ENCODE data around the gene PIBF1.
"Not testable (repeated sequence)": the region's sequence is repeated elsewhere in the genome, so short reads cannot be mapped to it uniquely, and the experiment has no call there.

PIBF1 gene

DNA sequence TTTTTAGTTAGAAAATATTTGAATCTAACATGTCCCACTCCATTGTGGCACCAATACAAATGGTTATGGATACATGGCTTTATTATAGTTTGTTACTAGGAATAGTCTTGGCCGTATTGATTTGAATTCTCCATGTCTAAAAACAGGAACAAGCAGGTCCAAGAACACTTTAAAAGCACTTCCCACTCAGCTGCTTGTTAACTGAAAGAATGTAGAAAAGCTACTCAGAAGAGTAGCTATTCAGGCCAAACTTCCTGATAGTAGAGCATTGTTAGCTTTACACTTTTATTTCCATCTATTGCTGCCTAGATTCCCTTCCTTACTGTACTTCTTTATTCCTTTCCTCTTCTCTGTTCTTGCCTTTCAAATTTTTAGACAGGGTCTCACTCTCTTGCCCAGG, 6.9 kb downstream of the PIBF1 start:
- no peaks in the 10 kb centered on the region for H3K36me3 ChIP-seq (ENCODE audit: control insufficient read depth, insufficient read depth, low read length)
- H3K4me3 ChIP-seq (ENCODE audit: low read length), result no peak overlapping the region

DNA sequence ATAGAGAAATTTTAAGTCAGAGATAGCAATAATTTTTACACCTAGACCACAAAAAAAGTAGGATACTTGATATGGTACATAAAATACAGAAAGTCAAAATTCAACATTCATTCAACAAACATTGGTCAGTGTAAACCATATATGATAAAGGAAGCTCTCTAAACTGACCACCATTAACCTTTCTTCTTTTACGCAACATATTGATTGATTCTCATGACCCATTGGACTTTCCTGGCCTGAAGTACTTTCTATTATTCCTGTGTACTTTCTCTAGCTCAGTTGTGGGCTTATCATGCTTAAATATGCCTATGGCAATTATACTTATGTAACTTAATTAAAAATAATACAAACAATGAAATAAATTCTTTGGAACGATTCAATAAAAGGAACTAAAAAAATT, 10.7 kb downstream of the PIBF1 start:
- Histone ChIP-seq H3K36me3 (ENCODE audit: control insufficient read depth, insufficient read depth, low read length) (no peaks in the 10 kb centered on the region), H3K9ac (ENCODE audit: low read length) (no peak overlapping the region), H3K9me3 (ENCODE audit: control insufficient read depth, low read length) (no peaks in the 10 kb centered on the region), H3K4me3 (ENCODE audit: low read length) (no peak overlapping the region), H3K27me3 (ENCODE audit: control insufficient read depth, insufficient read depth, low read length) (no peaks in the 10 kb centered on the region), H3K4me1 (ENCODE audit: control insufficient read depth, insufficient read depth, low read length) (no peaks in the 10 kb centered on the region)

More for the DNA sequence above, 6.9 kb downstream of the PIBF1 start:
- Histone ChIP-seq H3K9me3 (ENCODE audit: control insufficient read depth, low read length) (no peaks in the 10 kb centered on the region), H3K27me3 (ENCODE audit: control insufficient read depth, insufficient read depth, low read length) (no peaks in the 10 kb centered on the region), H3K4me1 (ENCODE audit: control insufficient read depth, insufficient read depth, low read length) (no peaks in the 10 kb centered on the region), H3K9ac (ENCODE audit: low read length) (no peak overlapping the region)

DNA sequence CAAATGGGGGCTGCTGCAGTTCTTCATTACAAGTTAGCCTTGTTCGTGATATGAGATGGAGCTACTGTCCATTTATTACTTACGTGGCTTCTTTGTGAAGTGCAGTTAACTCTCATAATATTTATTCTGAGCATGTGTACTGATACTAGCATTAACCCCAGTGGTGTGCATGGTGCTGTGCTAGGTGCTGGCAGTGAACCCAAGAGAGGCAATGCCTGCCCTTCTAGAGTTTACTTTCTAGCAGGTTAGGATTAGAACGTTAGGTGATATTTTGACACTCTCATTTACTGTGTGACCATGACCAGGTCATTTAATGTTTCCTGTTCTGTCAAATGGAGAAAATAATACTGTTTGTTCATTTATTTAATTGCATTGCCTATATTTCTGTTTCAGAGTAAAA, 16.9 kb downstream of the PIBF1 start:
- no peak overlapping the region for H3K9ac ChIP-seq (ENCODE audit: low read length)
- H3K36me3 ChIP-seq (ENCODE audit: control insufficient read depth, insufficient read depth, low read length), result no peaks in the 10 kb centered on the region

DNA sequence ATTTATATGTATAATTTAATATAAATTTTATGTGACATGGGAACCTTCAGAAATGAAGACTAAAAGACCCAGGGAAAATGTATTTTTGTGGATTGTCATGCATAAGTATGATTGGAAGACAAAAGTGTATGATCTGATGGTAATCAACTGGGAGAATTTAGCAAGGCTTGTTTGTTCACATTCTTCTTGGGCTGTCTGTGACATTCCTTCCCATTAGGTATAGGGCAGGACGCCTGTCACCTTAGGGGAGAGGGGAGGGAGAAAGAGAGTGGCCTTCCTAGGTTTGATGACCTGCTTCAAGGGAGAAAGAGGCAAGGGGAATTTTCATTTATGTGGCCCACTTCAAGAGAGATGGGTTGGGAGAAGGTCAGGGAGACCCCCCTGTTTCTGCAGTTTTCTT, 22.4 kb downstream of the PIBF1 start:
- Histone ChIP-seq H3K36me3 (ENCODE audit: control insufficient read depth, insufficient read depth, low read length) (no peaks in the 10 kb centered on the region), H3K4me1 (ENCODE audit: control insufficient read depth, insufficient read depth, low read length) (no peaks in the 10 kb centered on the region), H3K9me3 (ENCODE audit: control insufficient read depth, low read length) (no peaks in the 10 kb centered on the region), H3K27me3 (ENCODE audit: control insufficient read depth, insufficient read depth, low read length) (no peaks in the 10 kb centered on the region), H3K4me3 (ENCODE audit: low read length) (no peak overlapping the region), H3K9ac (ENCODE audit: low read length) (no peak overlapping the region)

More for the DNA sequence above, 16.9 kb downstream of the PIBF1 start:
- no peaks in the 10 kb centered on the region for H3K4me1 ChIP-seq (ENCODE audit: control insufficient read depth, insufficient read depth, low read length)
- H3K4me3 ChIP-seq (ENCODE audit: low read length), result no peak overlapping the region
- no peaks in the 10 kb centered on the region for H3K27me3 ChIP-seq (ENCODE audit: control insufficient read depth, insufficient read depth, low read length)
- no peaks in the 10 kb centered on the region for H3K9me3 ChIP-seq (ENCODE audit: control insufficient read depth, low read length)

DNA sequence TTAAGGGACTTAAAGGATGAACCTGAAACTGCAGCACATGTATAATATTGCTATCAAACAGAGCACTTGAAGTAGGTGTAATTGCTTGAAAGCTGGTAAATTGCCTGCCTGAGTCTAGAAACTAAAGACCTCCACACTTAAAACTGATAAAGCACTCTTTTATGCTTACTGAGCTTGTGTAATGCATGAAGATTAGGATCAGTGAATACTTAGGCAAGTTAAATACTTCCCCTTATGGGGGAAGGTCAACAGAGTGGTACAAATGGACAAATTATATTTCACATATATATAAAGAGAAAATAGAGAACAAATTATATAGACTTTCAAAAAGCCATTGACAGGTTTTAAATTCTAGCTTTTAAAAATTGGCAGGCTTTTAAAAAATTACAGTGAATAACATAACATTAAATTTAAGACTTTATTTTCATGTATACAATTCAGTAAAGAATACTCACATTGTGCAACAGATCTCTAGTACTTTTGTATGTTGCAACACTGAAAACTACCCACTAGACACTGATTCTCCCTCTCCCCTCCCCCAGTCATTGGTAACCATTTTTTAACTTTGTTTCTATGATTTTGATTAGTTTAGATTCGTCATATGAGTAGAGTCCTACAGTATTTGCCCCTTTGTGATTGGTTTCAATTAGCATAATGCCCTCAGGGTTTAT, 23.9 kb downstream of the PIBF1 start:
- H3K9ac ChIP-seq (ENCODE audit: low read length), result no peak overlapping the region
- no peaks in the 10 kb centered on the region for H3K4me1 ChIP-seq (ENCODE audit: control insufficient read depth, insufficient read depth, low read length)
- no peaks in the 10 kb centered on the region for H3K9me3 ChIP-seq (ENCODE audit: control insufficient read depth, low read length)
- no peaks in the 10 kb centered on the region for H3K27me3 ChIP-seq (ENCODE audit: control insufficient read depth, insufficient read depth, low read length)
- no peaks in the 10 kb centered on the region for H3K36me3 ChIP-seq (ENCODE audit: control insufficient read depth, insufficient read depth, low read length)
- no peak overlapping the region for H3K4me3 ChIP-seq (ENCODE audit: low read length)

DNA sequence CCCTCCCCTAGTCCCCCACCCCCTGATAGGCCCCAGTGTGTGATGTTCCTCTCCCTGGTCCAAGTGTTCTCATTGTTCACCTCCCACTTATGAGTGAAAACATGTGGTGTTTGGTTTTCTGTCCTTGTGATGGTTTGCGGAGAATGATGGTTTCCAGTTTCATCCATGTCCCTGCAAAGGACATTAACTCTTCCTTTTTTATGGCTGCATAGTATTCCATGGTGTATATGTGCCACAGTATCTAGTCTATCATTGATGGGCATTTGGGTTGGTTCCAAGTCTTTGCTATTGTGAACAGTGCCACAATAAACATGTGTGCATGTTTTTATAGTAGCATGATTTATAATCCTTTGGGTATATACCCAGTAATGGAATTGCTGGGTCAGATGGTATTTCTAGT, 24.6 kb downstream of the PIBF1 start:
- not testable (repeated sequence) for H3K36me3 ChIP-seq (ENCODE audit: control insufficient read depth, insufficient read depth, low read length); H3K4me3 ChIP-seq (ENCODE audit: low read length); H3K9ac ChIP-seq (ENCODE audit: low read length); H3K4me1 ChIP-seq (ENCODE audit: control insufficient read depth, insufficient read depth, low read length); H3K9me3 ChIP-seq (ENCODE audit: control insufficient read depth, low read length); H3K27me3 ChIP-seq (ENCODE audit: control insufficient read depth, insufficient read depth, low read length)

DNA sequence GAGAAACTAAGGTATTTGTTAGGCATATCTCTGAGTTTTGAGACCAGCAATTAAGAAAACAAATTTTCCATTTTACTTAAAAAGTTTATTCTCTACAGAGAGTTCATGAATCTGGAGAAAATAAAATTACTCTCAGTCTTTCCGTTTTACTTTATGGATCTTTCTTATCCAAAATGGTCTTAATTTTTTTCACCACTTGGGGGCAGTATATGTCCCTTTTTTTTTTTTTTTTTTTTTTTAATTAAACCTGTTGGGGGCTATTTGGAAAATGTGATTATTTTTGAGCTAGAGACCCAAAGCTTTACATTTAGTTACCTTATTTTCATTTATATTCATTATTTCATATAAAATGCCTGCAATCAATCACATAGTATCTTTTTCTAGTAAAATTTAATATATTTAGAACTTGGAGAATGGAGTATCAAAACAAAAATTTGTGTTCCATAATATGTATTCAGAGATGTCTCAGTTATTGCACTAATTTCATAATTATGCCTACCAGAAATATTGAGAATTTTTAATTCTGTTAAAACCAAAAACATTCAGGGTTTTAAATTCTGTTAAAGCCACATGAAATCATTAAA, 27.1 kb downstream of the PIBF1 start:
- Histone ChIP-seq H3K36me3 (ENCODE audit: control insufficient read depth, insufficient read depth, low read length) (no peaks in the 10 kb centered on the region), H3K9me3 (ENCODE audit: control insufficient read depth, low read length) (no peaks in the 10 kb centered on the region), H3K4me1 (ENCODE audit: control insufficient read depth, insufficient read depth, low read length) (no peaks in the 10 kb centered on the region), H3K4me3 (ENCODE audit: low read length) (no peak overlapping the region), H3K9ac (ENCODE audit: low read length) (no peak overlapping the region), H3K27me3 (ENCODE audit: control insufficient read depth, insufficient read depth, low read length) (no peaks in the 10 kb centered on the region)

DNA sequence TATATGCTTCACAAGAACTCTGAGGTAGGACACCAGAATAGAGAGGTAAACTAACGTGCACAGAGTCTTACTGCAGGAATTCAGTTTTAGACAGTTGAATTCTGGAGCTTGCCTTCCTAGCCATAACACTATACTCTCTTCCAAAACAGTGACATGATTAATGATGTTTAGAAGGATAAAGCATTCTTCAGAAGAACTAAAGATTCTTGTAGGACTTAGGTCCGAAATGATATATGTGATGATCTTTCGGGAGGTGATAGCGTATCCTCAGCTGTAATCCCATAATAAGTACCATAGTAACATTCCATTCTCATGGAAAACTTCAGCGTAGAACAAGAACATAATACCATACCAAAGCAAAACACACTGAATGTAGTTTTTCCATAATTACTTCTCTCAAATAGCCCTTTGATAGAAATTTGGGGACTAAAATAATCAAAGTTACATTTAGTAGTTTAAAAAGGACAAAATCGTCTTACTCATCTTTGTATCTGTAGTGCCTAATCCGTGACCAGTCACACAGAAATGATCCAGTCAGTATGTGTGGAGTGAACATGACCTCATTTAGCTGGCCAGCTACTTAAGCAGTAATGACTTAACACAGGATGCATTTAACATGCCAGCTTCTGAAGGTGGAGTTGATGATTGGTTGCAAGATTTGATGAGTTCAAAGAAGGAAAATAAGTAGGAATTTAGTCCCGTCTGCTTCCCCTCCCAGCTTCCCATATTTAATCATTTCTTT, 38.4 kb downstream of the PIBF1 start:
- H3K36me3 ChIP-seq (ENCODE audit: control insufficient read depth, insufficient read depth, low read length), result no peaks in the 10 kb centered on the region
- H3K27me3 ChIP-seq (ENCODE audit: control insufficient read depth, insufficient read depth, low read length), result no peaks in the 10 kb centered on the region
- no peaks in the 10 kb centered on the region for H3K9me3 ChIP-seq (ENCODE audit: control insufficient read depth, low read length)
- no peaks in the 10 kb centered on the region for H3K4me1 ChIP-seq (ENCODE audit: control insufficient read depth, insufficient read depth, low read length)
- H3K9ac ChIP-seq (ENCODE audit: low read length), result no peak overlapping the region
- H3K4me3 ChIP-seq (ENCODE audit: low read length), result no peak overlapping the region

DNA sequence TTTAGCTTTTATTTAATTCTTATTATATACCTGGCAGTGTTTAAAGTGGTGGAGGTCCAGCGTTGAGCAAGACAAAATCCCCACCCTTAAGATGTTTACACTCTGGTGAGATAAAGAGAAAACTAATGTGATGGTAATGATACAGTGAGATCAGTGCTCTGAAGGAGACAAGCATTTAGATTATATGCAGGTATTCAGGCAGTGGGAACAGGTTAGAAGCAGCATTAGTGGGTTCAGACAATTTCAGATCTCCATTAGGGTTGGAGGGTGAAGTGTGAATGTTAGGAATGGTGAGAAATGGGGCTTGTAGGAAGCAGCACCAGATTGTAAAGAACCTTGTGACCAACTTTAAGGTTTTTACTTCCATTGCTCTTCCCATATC, 39.0 kb downstream of the PIBF1 start:
- Histone ChIP-seq H3K4me3 (ENCODE audit: low read length) (no peak overlapping the region), H3K4me1 (ENCODE audit: control insufficient read depth, insufficient read depth, low read length) (no peaks in the 10 kb centered on the region), H3K9ac (ENCODE audit: low read length) (no peak overlapping the region), H3K36me3 (ENCODE audit: control insufficient read depth, insufficient read depth, low read length) (no peaks in the 10 kb centered on the region), H3K9me3 (ENCODE audit: control insufficient read depth, low read length) (no peaks in the 10 kb centered on the region), H3K27me3 (ENCODE audit: control insufficient read depth, insufficient read depth, low read length) (no peaks in the 10 kb centered on the region)

DNA sequence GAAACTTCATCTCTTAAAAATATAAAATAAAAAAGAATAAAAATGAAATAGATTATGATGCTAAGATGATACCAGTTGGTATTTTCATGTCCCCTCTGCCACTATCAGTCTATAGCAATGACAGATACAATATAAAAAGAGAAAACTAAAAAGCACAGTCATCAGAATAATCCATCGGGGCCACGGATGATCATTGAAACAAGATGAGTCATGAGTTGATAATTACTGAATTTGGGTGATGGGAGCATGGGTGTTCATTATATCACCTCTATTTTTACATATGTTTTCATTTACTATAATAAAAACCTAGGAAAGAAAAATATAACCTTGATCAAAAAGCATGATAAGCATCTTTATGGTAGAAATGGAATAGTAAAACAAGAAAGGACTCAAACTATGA, 41.1 kb downstream of the PIBF1 start:
- Histone ChIP-seq H3K36me3 (ENCODE audit: control insufficient read depth, insufficient read depth, low read length) (no peaks in the 10 kb centered on the region), H3K4me1 (ENCODE audit: control insufficient read depth, insufficient read depth, low read length) (no peaks in the 10 kb centered on the region), H3K27me3 (ENCODE audit: control insufficient read depth, insufficient read depth, low read length) (no peaks in the 10 kb centered on the region), H3K9ac (ENCODE audit: low read length) (no peak overlapping the region), H3K9me3 (ENCODE audit: control insufficient read depth, low read length) (no peaks in the 10 kb centered on the region), H3K4me3 (ENCODE audit: low read length) (no peak overlapping the region)

DNA sequence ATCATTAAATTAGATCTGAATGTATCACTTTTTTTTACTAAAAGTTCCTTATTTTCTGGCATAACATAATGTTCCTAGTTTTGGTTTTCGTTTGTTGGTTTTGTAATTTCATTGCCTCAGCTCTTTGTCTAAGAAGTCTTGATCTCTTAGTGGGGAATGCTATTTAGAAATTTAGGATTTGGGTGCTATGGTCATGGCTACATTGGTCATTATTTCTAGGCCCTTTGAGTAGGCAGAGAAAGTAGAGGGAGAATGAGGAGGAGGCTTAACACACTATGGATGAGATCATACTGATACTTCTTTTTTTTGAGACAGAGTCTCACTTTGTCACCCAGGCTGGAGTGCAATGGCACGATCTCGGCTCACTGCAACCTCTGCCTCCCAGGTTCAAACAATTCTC, 41.8 kb downstream of the PIBF1 start:
- H3K9ac ChIP-seq (ENCODE audit: low read length), result no peak overlapping the region
- no peaks in the 10 kb centered on the region for H3K27me3 ChIP-seq (ENCODE audit: control insufficient read depth, insufficient read depth, low read length)
- H3K9me3 ChIP-seq (ENCODE audit: control insufficient read depth, low read length), result no peaks in the 10 kb centered on the region
- H3K36me3 ChIP-seq (ENCODE audit: control insufficient read depth, insufficient read depth, low read length), result no peaks in the 10 kb centered on the region
- H3K4me1 ChIP-seq (ENCODE audit: control insufficient read depth, insufficient read depth, low read length), result no peaks in the 10 kb centered on the region
- no peak overlapping the region for H3K4me3 ChIP-seq (ENCODE audit: low read length)

DNA sequence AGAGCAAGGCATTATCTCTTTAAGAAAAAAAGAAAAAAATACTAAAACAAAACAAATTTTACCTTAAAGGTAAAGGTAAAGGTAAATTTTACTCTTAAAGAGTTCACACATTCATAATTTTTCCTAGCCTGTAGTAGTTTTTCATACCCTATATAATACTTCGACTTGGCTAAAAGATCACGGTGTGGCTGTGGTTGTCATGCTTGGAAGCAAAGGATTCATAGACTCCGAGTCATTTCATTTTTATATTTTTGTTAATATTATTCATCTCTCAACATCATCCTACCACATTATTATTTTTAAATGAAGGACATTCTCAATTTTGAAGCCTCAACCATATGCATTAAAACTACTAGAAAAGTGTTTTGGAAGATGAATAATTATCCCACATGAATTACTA, 52.7 kb downstream of the PIBF1 start:
- H3K9me3 ChIP-seq (ENCODE audit: control insufficient read depth, low read length), result no peaks in the 10 kb centered on the region
- no peak overlapping the region for H3K4me3 ChIP-seq (ENCODE audit: low read length)
- no peaks in the 10 kb centered on the region for H3K27me3 ChIP-seq (ENCODE audit: control insufficient read depth, insufficient read depth, low read length)
- no peak overlapping the region for H3K9ac ChIP-seq (ENCODE audit: low read length)
- H3K36me3 ChIP-seq (ENCODE audit: control insufficient read depth, insufficient read depth, low read length), result no peaks in the 10 kb centered on the region
- H3K4me1 ChIP-seq (ENCODE audit: control insufficient read depth, insufficient read depth, low read length), result no peaks in the 10 kb centered on the region

Measured in mucosa of stomach (tissue), 1 donor.